K562 (cell line): ENCODE data around the gene HOXA4.

Source experiments
- E2F8 ChIP-seq: fragments of 450-650 bp; IDR thresholded peaks from 2 replicates; pipeline ENCODE4 v1.7.1; 2018; ENCODE audit warnings: mild to moderate bottlenecking, low read depth; ENCODE audit not compliant: partially characterized antibody
- E4F1 ChIP-seq: fragments of 250-450 bp; sonication (Bioruptor Pico); IDR thresholded peaks from 2 replicates; pipeline ENCODE4 v1.5.0; 2021; ENCODE audit warnings: mild to moderate bottlenecking, borderline replicate concordance
- GABPA ChIP-seq: fragments of 200-800 bp; sonication (Bioruptor generic); conservative IDR thresholded peaks from 2 replicates; pipeline ENCODE4 v1.6.1; 2016; ENCODE audit warnings: low read depth, missing genetic modification characterization, missing compliant biosample characterization
- JUNB ChIP-seq: fragments of 450-650 bp; formaldehyde crosslinking; conservative IDR thresholded peaks from 2 replicates; pipeline ENCODE4 v1.4.0; 2020; ENCODE audit warnings: mild to moderate bottlenecking
- JUND ChIP-seq, 2 experiments: IDR thresholded peaks; 2 replicates in 1 of 2; 3 replicates in 1 of 2; pipeline ENCODE4 v1.6.1; 2011; ENCODE audit warnings: borderline replicate concordance in 2 of 2, low read depth in 2 of 2, low read length in 2 of 2, improper control_type of control experiment in 1 of 2, missing biosample characterization in 1 of 2, missing genetic modification characterization in 1 of 2, missing genetic modification reagents in 1 of 2
- KDM1A ChIP-seq, 2 experiments: fragments of 450-650 bp; IDR thresholded peaks; 2 replicates each; pipeline ENCODE4 v1.6.1; 2016; ENCODE audit warnings: mild to moderate bottlenecking in 2 of 2
- NCOA6 ChIP-seq: fragments of 450-650 bp; IDR thresholded peaks from 2 replicates; pipeline ENCODE4 v1.6.1; 2017; ENCODE audit warnings: mild to moderate bottlenecking
- NR1H2 ChIP-seq: sonication (generic); formaldehyde crosslinking; IDR thresholded peaks from 2 replicates; pipeline ENCODE4 v1.4.0; 2020; ENCODE audit warnings: mild to moderate bottlenecking, missing genetic modification reagents
- RAD21 ChIP-seq, 2 experiments: fragments of 250-450 bp in 1 of 2; fragments of 450-650 bp in 1 of 2; sonication (Bioruptor Pico) in 1 of 2; formaldehyde crosslinking in 1 of 2; IDR thresholded peaks in 1 of 2; conservative IDR thresholded peaks in 1 of 2; 2 replicates each; pipeline versions ENCODE4 v1.4.0 to v1.8.0; 2020 to 2022; ENCODE audit warnings: mild to moderate bottlenecking in 2 of 2, moderate library complexity in 1 of 2
- RB1 ChIP-seq: fragments of 450-650 bp; IDR thresholded peaks from 2 replicates; pipeline ENCODE4 v1.6.1; 2017; ENCODE audit warnings: low read depth, mild to moderate bottlenecking
- USF1 ChIP-seq: sonication (generic); formaldehyde crosslinking; IDR thresholded peaks from 2 replicates; pipeline ENCODE4 v1.9.0; 2022; ENCODE audit warnings: mild to moderate bottlenecking, missing genetic modification reagents
- ZC3H4 ChIP-seq: sonication (generic); formaldehyde crosslinking; IDR thresholded peaks from 2 replicates; pipeline ENCODE4 v1.9.0; 2021; ENCODE audit warnings: missing genetic modification reagents, borderline replicate concordance
- ZKSCAN3 ChIP-seq: fragments of 250-450 bp; sonication (Bioruptor Pico); IDR thresholded peaks from 2 replicates; pipeline ENCODE4 v1.4.0; 2020
- ZNF699 ChIP-seq: fragments of 250-450 bp; sonication (Bioruptor Pico); IDR thresholded peaks from 2 replicates; pipeline ENCODE4 v1.8.0; 2021; ENCODE audit warnings: mild to moderate bottlenecking, moderate library complexity; ENCODE audit not compliant: insufficient replicate concordance

GRCh38 chr7:27161721-27162560 is 31.4 kb upstream of the HOXA4 start:
- no peak for TF ChIP-seq ZC3H4
- TF ChIP-seq ZKSCAN3, result no peak
- TF ChIP-seq USF1, result no peak
- TF ChIP-seq E4F1 (CRISPR knock-in tag), result no peak
- TF ChIP-seq NR1H2 (CRISPR knock-in tag), result no peak
- no peak for TF ChIP-seq JUNB (CRISPR knock-in tag)
- TF ChIP-seq KDM1A (IDR thresholded peaks at IDR 0.05), result no peak
- no peak for TF ChIP-seq RB1
- no peak for TF ChIP-seq E2F8
- TF ChIP-seq RAD21 (CRISPR knock-in tag; conservative IDR thresholded peaks at IDR 0.05 in 1 of 2, IDR thresholded peaks at IDR 0.05 in 1 of 2), result no peak
- no peak for TF ChIP-seq GABPA (tag)
- TF ChIP-seq ZNF699, result no peak
- no peak for TF ChIP-seq JUND (IDR thresholded peaks at IDR 0.05; ENCODE audit: borderline replicate concordance, low read depth, low read length)
- TF ChIP-seq JUND (tag; IDR thresholded peaks at IDR 0.05; ENCODE audit: borderline replicate concordance, low read depth, low read length), result no peak
- TF ChIP-seq NCOA6, result no peak
